ENCODE results near the gene TTC9B.

- TF ChIP-seq ZFX (CRISPR knock-in tag; IDR thresholded peaks at IDR 0.05; ENCODE audit: low read depth), result no peak
- TF ChIP-seq, protein P1, sequence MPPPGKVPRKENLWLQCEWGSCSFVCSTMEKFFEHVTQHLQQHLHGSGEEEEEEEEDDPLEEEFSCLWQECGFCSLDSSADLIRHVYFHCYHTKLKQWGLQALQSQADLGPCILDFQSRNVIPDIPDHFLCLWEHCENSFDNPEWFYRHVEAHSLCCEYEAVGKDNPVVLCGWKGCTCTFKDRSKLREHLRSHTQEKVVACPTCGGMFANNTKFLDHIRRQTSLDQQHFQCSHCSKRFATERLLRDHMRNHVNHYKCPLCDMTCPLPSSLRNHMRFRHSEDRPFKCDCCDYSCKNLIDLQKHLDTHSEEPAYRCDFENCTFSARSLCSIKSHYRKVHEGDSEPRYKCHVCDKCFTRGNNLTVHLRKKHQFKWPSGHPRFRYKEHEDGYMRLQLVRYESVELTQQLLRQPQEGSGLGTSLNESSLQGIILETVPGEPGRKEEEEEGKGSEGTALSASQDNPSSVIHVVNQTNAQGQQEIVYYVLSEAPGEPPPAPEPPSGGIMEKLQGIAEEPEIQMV (CRISPR knock-in tag; IDR thresholded peaks at IDR 0.05; ENCODE audit: low read depth), result no peak
- TF ChIP-seq, protein P2, sequence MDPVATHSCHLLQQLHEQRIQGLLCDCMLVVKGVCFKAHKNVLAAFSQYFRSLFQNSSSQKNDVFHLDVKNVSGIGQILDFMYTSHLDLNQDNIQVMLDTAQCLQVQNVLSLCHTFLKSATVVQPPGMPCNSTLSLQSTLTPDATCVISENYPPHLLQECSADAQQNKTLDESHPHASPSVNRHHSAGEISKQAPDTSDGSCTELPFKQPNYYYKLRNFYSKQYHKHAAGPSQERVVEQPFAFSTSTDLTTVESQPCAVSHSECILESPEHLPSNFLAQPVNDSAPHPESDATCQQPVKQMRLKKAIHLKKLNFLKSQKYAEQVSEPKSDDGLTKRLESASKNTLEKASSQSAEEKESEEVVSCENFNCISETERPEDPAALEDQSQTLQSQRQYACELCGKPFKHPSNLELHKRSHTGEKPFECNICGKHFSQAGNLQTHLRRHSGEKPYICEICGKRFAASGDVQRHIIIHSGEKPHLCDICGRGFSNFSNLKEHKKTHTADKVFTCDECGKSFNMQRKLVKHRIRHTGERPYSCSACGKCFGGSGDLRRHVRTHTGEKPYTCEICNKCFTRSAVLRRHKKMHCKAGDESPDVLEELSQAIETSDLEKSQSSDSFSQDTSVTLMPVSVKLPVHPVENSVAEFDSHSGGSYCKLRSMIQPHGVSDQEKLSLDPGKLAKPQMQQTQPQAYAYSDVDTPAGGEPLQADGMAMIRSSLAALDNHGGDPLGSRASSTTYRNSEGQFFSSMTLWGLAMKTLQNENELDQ (CRISPR knock-in tag; IDR thresholded peaks at IDR 0.05; ENCODE audit: borderline replicate concordance), result no peak
- no peak for TF ChIP-seq ZSCAN5A (CRISPR knock-in tag; IDR thresholded peaks at IDR 0.05; ENCODE audit: borderline replicate concordance)
- TF ChIP-seq NR3C1 (CRISPR knock-in tag; IDR thresholded peaks at IDR 0.05), result no peak
- no peak for TF ChIP-seq NFE2L2 (IDR thresholded peaks at IDR 0.05; ENCODE audit: low read length)
- no peak for TF ChIP-seq ZNF776 (CRISPR knock-in tag; IDR thresholded peaks at IDR 0.05)
- TF ChIP-seq HDAC6 (IDR thresholded peaks at IDR 0.05; ENCODE audit: low read depth, low read length), result no peak
- TF ChIP-seq, protein P3, sequence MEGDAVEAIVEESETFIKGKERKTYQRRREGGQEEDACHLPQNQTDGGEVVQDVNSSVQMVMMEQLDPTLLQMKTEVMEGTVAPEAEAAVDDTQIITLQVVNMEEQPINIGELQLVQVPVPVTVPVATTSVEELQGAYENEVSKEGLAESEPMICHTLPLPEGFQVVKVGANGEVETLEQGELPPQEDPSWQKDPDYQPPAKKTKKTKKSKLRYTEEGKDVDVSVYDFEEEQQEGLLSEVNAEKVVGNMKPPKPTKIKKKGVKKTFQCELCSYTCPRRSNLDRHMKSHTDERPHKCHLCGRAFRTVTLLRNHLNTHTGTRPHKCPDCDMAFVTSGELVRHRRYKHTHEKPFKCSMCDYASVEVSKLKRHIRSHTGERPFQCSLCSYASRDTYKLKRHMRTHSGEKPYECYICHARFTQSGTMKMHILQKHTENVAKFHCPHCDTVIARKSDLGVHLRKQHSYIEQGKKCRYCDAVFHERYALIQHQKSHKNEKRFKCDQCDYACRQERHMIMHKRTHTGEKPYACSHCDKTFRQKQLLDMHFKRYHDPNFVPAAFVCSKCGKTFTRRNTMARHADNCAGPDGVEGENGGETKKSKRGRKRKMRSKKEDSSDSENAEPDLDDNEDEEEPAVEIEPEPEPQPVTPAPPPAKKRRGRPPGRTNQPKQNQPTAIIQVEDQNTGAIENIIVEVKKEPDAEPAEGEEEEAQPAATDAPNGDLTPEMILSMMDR (CRISPR knock-in tag; IDR thresholded peaks at IDR 0.05), result no peak
- TF ChIP-seq ZNF3 (CRISPR knock-in tag; IDR thresholded peaks at IDR 0.05), result no peak
- no peak for TF ChIP-seq GABPA (IDR thresholded peaks at IDR 0.05; ENCODE audit: low read depth, low read length)
- no peak for TF ChIP-seq GABPA (CRISPR knock-in tag; IDR thresholded peaks at IDR 0.05; ENCODE audit: low read depth)
- no peak for TF ChIP-seq ZBTB8A (CRISPR knock-in tag; IDR thresholded peaks at IDR 0.05; ENCODE audit: borderline replicate concordance, low read depth)
- no peak for TF ChIP-seq ZBTB33 (CRISPR knock-in tag; IDR thresholded peaks at IDR 0.05)
These were observed 2.5 kb upstream of the TTC9B start for GRCh38 chr19:40220674-40221073.
